Measurements from ENCODE around the gene ZBTB3. TPM values are rescaled to one million over a fixed set of nuclear protein-coding genes. Genes with fewer than 3 reads are reported as not detected.

ZBTB3 gene
- total RNA-seq (10 to 100 TPM; 27.3 to 27.6 TPM), polyA plus RNA-seq (1 to 10 TPM; 2.1 to 6.7 (median 3.6) TPM), total RNA-seq (8.4 to 20.2 (median 11.5) reads per million in 6 experiments)

- H3K4me1 Mint-ChIP-seq = peaks cover 8 to 43% (median 28%) of the 10 kb centered on the region in 4 donors
- ATAC-seq = peak; percentile 95 to 96
- no peaks in the 10 kb centered on the region for H3K9me3 Mint-ChIP-seq
- DNase-seq = peak; percentile 93 to 100 (median 96)
- H3K27me3 Mint-ChIP-seq = no peaks in the 10 kb centered on the region
- H3K27ac Mint-ChIP-seq = peak within 1 kb of the TSS; percentile 88 to 100 (median 99)
- H3K4me3 Mint-ChIP-seq = peak within 1 kb of the TSS; percentile 91 to 100 (median 97)
- peaks cover 0 to 16% (median 0%) of the 10 kb centered on the region in 3 donors for H3K36me3 Mint-ChIP-seq
- POLR2A ChIA-PET = interaction anchor here (0.5 to 6.6 kb wide), 52 partner anchors 8 to 1487 kb away, joined by 3 to 165 read pairs (median 5); partner anchors contain the start of genes B3GAT3, BSCL2, C11orf98 and CSKMT
Measured at GRCh38 chr11:62753736-62754603, at the start of gene ZBTB3. Gene ZBTB3 (minus strand): TSS chr11:62754160. CDS start chr11:62753664, 496 bp downstream.

- peak overlapping the region in 1 of 10 donors; percentile 24 for H3K4me3 Mint-ChIP-seq
- peak overlapping the region in 1 of 10 donors; percentile 25 for H3K27ac Mint-ChIP-seq
- no peaks in the 10 kb centered on the region for H3K9me3 Mint-ChIP-seq
- POLR2A ChIA-PET = interaction anchor here (0.6 to 2.7 kb wide), 9 partner anchors 12 to 194 kb away, joined by 3 to 10 read pairs (median 4); partner anchors contain the start of genes SLC3A2, TEX54 and WDR74
- ATAC-seq = no peak
- H3K4me1 Mint-ChIP-seq = peaks cover 18 to 30% (median 26%) of the 10 kb centered on the region in 4 donors
- H3K27me3 Mint-ChIP-seq = no peaks in the 10 kb centered on the region
- H3K36me3 Mint-ChIP-seq = peaks cover 0 to 73% (median 18%) of the 10 kb centered on the region in 3 donors
- no peak for DNase-seq
Measured at GRCh38 chr11:62801071-62801470, 47.1 kb upstream of the ZBTB3 start.

GRCh38 chr11:62799486-62799885 is 45.5 kb upstream of the ZBTB3 start:
- peak overlapping the region in 3 of 10 donors; percentile 21 to 58 (median 22) for H3K27ac Mint-ChIP-seq
- H3K4me3 Mint-ChIP-seq = no peak overlapping the region
- H3K36me3 Mint-ChIP-seq = peaks cover 0 to 87% (median 28%) of the 10 kb centered on the region in 3 donors
- ATAC-seq (no peak), DNase-seq (no peak)
- H3K27me3 Mint-ChIP-seq = no peaks in the 10 kb centered on the region
- H3K4me1 Mint-ChIP-seq = peaks cover 14 to 23% (median 19%) of the 10 kb centered on the region in 4 donors
- H3K9me3 Mint-ChIP-seq = no peaks in the 10 kb centered on the region
- POLR2A ChIA-PET = interaction anchor here (1.9 to 2.5 kb wide), 2 partner anchors 9 to 82 kb away, joined by 6 to 9 read pairs; partner anchors contain the start of gene SLC3A2

- no peak for ATAC-seq
- Mint-ChIP-seq H3K9me3 (no peaks in the 10 kb centered on the region), H3K36me3 (peaks cover 0 to 86% (median 28%) of the 10 kb centered on the region in 3 donors), H3K27ac (peak overlapping the region in 1 of 10 donors; percentile 20), H3K4me3 (no peak overlapping the region), H3K4me1 (peaks cover 12 to 18% (median 16%) of the 10 kb centered on the region in 4 donors), H3K27me3 (no peaks in the 10 kb centered on the region)
- DNase-seq = no peak
- POLR2A ChIA-PET = interaction anchor here (0.6 to 3.2 kb wide), 8 partner anchors 8 to 131 kb away, joined by 3 to 23 read pairs (median 8); partner anchors contain the start of genes C11orf98, CSKMT, NXF1 and TMEM179B
Measured at GRCh38 chr11:62796281-62796680, 42.3 kb upstream of the ZBTB3 start.

GRCh38 chr11:62794201-62794775 is 40.3 kb upstream of the ZBTB3 start:
- H3K4me3 Mint-ChIP-seq = peak overlapping the region in 2 of 10 donors; percentile 9 to 36
- H3K36me3 Mint-ChIP-seq = peaks cover 0 to 81% (median 27%) of the 10 kb centered on the region in 3 donors
- no peaks in the 10 kb centered on the region for H3K27me3 Mint-ChIP-seq
- DNase-seq (no peak), ATAC-seq (no peak)
- H3K27ac Mint-ChIP-seq = peak overlapping the region in 7 of 10 donors; percentile 3 to 75 (median 52)
- H3K9me3 Mint-ChIP-seq = no peaks in the 10 kb centered on the region
- H3K4me1 Mint-ChIP-seq = peaks cover 15 to 37% (median 35%) of the 10 kb centered on the region in 4 donors
- POLR2A ChIA-PET = interaction anchor here (0.7 to 12.0 kb wide), 8 partner anchors 10 to 67 kb away, joined by 3 to 314 read pairs (median 9); partner anchors contain the start of genes HNRNPUL2, NXF1, POLR2G and WDR74

GRCh38 chr11:62792202-62792575 is 38.2 kb upstream of the ZBTB3 start:
- peak overlapping the region; percentile 85 to 97 (median 95) for H3K27ac Mint-ChIP-seq
- peaks cover 16 to 54% (median 47%) of the 10 kb centered on the region in 4 donors for H3K4me1 Mint-ChIP-seq
- peaks cover 0 to 65% (median 19%) of the 10 kb centered on the region in 3 donors for H3K36me3 Mint-ChIP-seq
- ATAC-seq (peak; percentile 7 to 9), DNase-seq (peak in 2 of 10 donors; percentile 18 to 42)
- no peaks in the 10 kb centered on the region for H3K9me3 Mint-ChIP-seq
- POLR2A ChIA-PET = interaction anchor here (0.7 to 12.0 kb wide), 16 partner anchors 8 to 237 kb away, joined by 3 to 314 read pairs (median 6); partner anchors contain the start of genes HNRNPUL2, NXF1, ROM1 and SLC3A2
- peak overlapping the region; percentile 83 to 96 (median 89) for H3K4me3 Mint-ChIP-seq
- no peaks in the 10 kb centered on the region for H3K27me3 Mint-ChIP-seq

GRCh38 chr11:62791501-62792201 is 37.7 kb upstream of the ZBTB3 start, which contains the start of gene TMEM223:
Gene TMEM223 (minus strand): TSS chr11:62792006. CDS start chr11:62791994, 12 bp downstream.
- peak within 1 kb of the TSS; percentile 85 to 97 (median 95) for H3K27ac Mint-ChIP-seq
- POLR2A ChIA-PET = interaction anchor here (0.7 to 12.0 kb wide), 25 partner anchors 8 to 237 kb away, joined by 3 to 314 read pairs (median 5); partner anchors contain the start of genes C11orf98, CSKMT, HNRNPUL2 and NXF1
- H3K27me3 Mint-ChIP-seq = no peaks in the 10 kb centered on the region
- peaks cover 0 to 60% (median 17%) of the 10 kb centered on the region in 3 donors for H3K36me3 Mint-ChIP-seq
- peak; percentile 77 to 78 for ATAC-seq
- peak; percentile 82 to 93 (median 88) for DNase-seq
- peak within 1 kb of the TSS; percentile 83 to 96 (median 89) for H3K4me3 Mint-ChIP-seq
- no peaks in the 10 kb centered on the region for H3K9me3 Mint-ChIP-seq
- peaks cover 16 to 54% (median 47%) of the 10 kb centered on the region in 4 donors for H3K4me1 Mint-ChIP-seq

- Mint-ChIP-seq H3K4me3 (peak overlapping the region; percentile 64 to 96 (median 92)), H3K36me3 (peaks cover 0 to 43% (median 6%) of the 10 kb centered on the region in 3 donors), H3K9me3 (no peaks in the 10 kb centered on the region), H3K4me1 (peaks cover 18 to 62% (median 55%) of the 10 kb centered on the region in 4 donors), H3K27ac (peak overlapping the region; percentile 77 to 97 (median 94)), H3K27me3 (no peaks in the 10 kb centered on the region)
- POLR2A ChIA-PET = interaction anchor here (0.5 to 12.0 kb wide), 15 partner anchors 10 to 1377 kb away, joined by 3 to 314 read pairs (median 8); partner anchors contain the start of genes NXF1, POLR2G, SLC3A2 and STX5
- ATAC-seq (no peak), DNase-seq (no peak)
Measured at GRCh38 chr11:62789576-62789975, 35.6 kb upstream of the ZBTB3 start.

- ATAC-seq (no peak), DNase-seq (no peak)
- Mint-ChIP-seq H3K36me3 (peaks cover 0 to 37% (median under 1%) of the 10 kb centered on the region in 3 donors), H3K4me1 (peaks cover 15 to 59% (median 52%) of the 10 kb centered on the region in 4 donors), H3K9me3 (no peaks in the 10 kb centered on the region), H3K27me3 (no peaks in the 10 kb centered on the region), H3K4me3 (peak overlapping the region; percentile 64 to 96 (median 92)), H3K27ac (peak overlapping the region; percentile 83 to 98 (median 94))
- POLR2A ChIA-PET = interaction anchor here (0.5 to 12.0 kb wide), 14 partner anchors 13 to 231 kb away, joined by 3 to 314 read pairs (median 16); partner anchors contain the start of genes BSCL2, GNG3, NXF1 and POLR2G
Measured at GRCh38 chr11:62788991-62789390, 35.0 kb upstream of the ZBTB3 start.

GRCh38 chr11:62787005-62787759 is 33.2 kb upstream of the ZBTB3 start, which contains the start of gene TMEM179B:
Gene TMEM179B (plus strand): TSS chr11:62787402. CDS start chr11:62787432, 30 bp downstream.
- ATAC-seq (peak; percentile 69 to 73), DNase-seq (peak; percentile 90 to 99 (median 97))
- peaks cover 14 to 53% (median 46%) of the 10 kb centered on the region in 4 donors for H3K4me1 Mint-ChIP-seq
- peaks cover 0 to 36% (median 0%) of the 10 kb centered on the region in 3 donors for H3K36me3 Mint-ChIP-seq
- peak within 1 kb of the TSS; percentile 92 to 98 (median 96) for H3K27ac Mint-ChIP-seq
- POLR2A ChIA-PET = interaction anchor here (0.6 to 12.0 kb wide), 34 partner anchors 9 to 385 kb away, joined by 3 to 314 read pairs (median 5); partner anchors contain the start of genes BSCL2, C11orf98, CSKMT and GANAB
- H3K9me3 Mint-ChIP-seq = no peaks in the 10 kb centered on the region
- peak within 1 kb of the TSS; percentile 90 to 96 (median 96) for H3K4me3 Mint-ChIP-seq
- no peaks in the 10 kb centered on the region for H3K27me3 Mint-ChIP-seq
